HepG2 (cell line): ENCODE measurements around the gene ALDH3B2. TPM values are rescaled to one million over a fixed set of nuclear protein-coding genes. Genes with fewer than 3 reads are reported as not detected.

ENCODE experiments used
- ATAC-seq: fragments of 200-7000 bp; cut with Tn5 transposase; 3 replicates; pipeline ENCODE4 v1.9.1; 2020; ENCODE audit warnings: mild to moderate bottlenecking, moderate library complexity
- BruUV-seq: library from RNA; stranded (reverse); fragments of 400-500 nt; replicated peaks from 2 replicates; lab custom pipeline; 2021; lab: Mats Ljungman, UMichigan
- CTCF ChIA-PET: fragments of 300-600 bp; formaldehyde crosslinking; extraction: SDS; loops from one replicate; lab custom pipeline; 2021; ENCODE audit warnings: low total read pairs, inconsistent platforms, low intra/inter-chr PET ratio; lab: Yijun Ruan, JAX
- POLR2A ChIA-PET: fragments of 350-600 bp; sonication (Branson Sonifier 250); formaldehyde crosslinking; loops from one replicate; lab custom pipeline; 2020; ENCODE audit warnings: antibody characterized with exemption, inconsistent platforms; lab: Yijun Ruan, JAX
- DNase-seq: peaks from one replicate; pipeline ENCODE4 v3.0.0-alpha.2; 2015; ENCODE audit warnings: low spot score
- FAIRE-seq: peaks from 3 replicates; lab custom pipeline; 2011; peaks lifted over from hg19 to GRCh38; lab: Jason Lieb, UNC
- H2AFZ ChIP-seq: one replicate; pipeline ENCODE4 v1.6.1; 2011; ENCODE audit warnings: low read length, inconsistent platforms
- H3K27ac ChIP-seq: fragments of 300-600 bp; 3 replicates; pipeline ENCODE4 v1.8.0; 2011; ENCODE audit warnings: mixed run types, mild to moderate bottlenecking, mixed read lengths, low read length, inconsistent platforms; ENCODE audit not compliant: insufficient read depth; ENCODE audit errors: extremely low read length
- H3K27me3 ChIP-seq, 2 experiments: fragments of 200-600 bp in 1 of 2; 2 replicates in 1 of 2; 3 replicates in 1 of 2; pipeline versions ENCODE4 v1.6.0 to v1.8.0; 2011; ENCODE audit warnings: low read length in 2 of 2, mild to moderate bottlenecking in 2 of 2, moderate library complexity in 2 of 2, inconsistent platforms in 1 of 2; ENCODE audit not compliant: insufficient read depth in 2 of 2, control insufficient read depth in 1 of 2
- H3K36me3 ChIP-seq, 2 experiments: fragments of 200-600 bp in 1 of 2; replicated peaks in 1 of 2; 2 replicates in 1 of 2; 3 replicates in 1 of 2; pipeline versions ENCODE4 v1.5.1 to v1.8.0; 2011; ENCODE audit warnings: low read length in 2 of 2, inconsistent platforms in 1 of 2; ENCODE audit not compliant: insufficient read depth in 2 of 2, control insufficient read depth in 1 of 2
- H3K4me1 ChIP-seq: 2 replicates; pipeline ENCODE4 v1.5.1; 2012; ENCODE audit warnings: low read length, inconsistent platforms; ENCODE audit not compliant: insufficient read depth
- H3K4me2 ChIP-seq: 2 replicates; pipeline ENCODE4 v1.6.0; 2011; ENCODE audit warnings: low read depth, low read length, inconsistent platforms
- H3K4me3 ChIP-seq, 3 experiments: fragments of 200-600 bp in 1 of 3; sonication (generic), shearing (Covaris generic) in 1 of 3; replicated peaks in 1 of 3; 2 replicates each; pipeline ENCODE4 v1.5.1; 2011 to 2016; ENCODE audit warnings: low read length in 3 of 3, inconsistent platforms in 2 of 3, low read depth in 2 of 3, mild to moderate bottlenecking in 2 of 3, control low read depth in 1 of 3, mixed read lengths in 1 of 3; ENCODE audit not compliant: insufficient read depth in 1 of 3
- H3K79me2 ChIP-seq: one replicate; pipeline ENCODE4 v1.6.1; 2011; ENCODE audit warnings: low read length, inconsistent platforms; ENCODE audit not compliant: insufficient read depth
- H3K9ac ChIP-seq: 2 replicates; pipeline ENCODE4 v1.6.0; 2011; ENCODE audit warnings: mild to moderate bottlenecking, low read depth, low read length, inconsistent platforms; ENCODE audit not compliant: insufficient read depth
- H3K9me3 ChIP-seq: 2 replicates; pipeline ENCODE4 v1.5.1; 2012; ENCODE audit warnings: mild to moderate bottlenecking, low read length
- H4K20me1 ChIP-seq: 2 replicates; pipeline ENCODE4 v1.6.0; 2011; ENCODE audit warnings: inconsistent platforms, mild to moderate bottlenecking, low read length, moderate library complexity; ENCODE audit not compliant: insufficient read depth
- CREM ChIP-seq, 2 experiments: sonication (generic) in 1 of 2; formaldehyde crosslinking in 1 of 2; IDR thresholded peaks; 2 replicates each; pipeline versions ENCODE4 v1.4.0 to v1.6.1; 2016 to 2020; ENCODE audit warnings: antibody characterized with exemption in 1 of 2, mild to moderate bottlenecking in 1 of 2, missing genetic modification reagents in 1 of 2
- NONO ChIP-seq, 2 experiments: fragments of 450-650 bp in 1 of 2; sonication (generic) in 1 of 2; formaldehyde crosslinking in 1 of 2; IDR thresholded peaks in 1 of 2; conservative IDR thresholded peaks in 1 of 2; 2 replicates each; pipeline versions ENCODE4 v1.6.1 to v1.8.0; 2017 to 2022; ENCODE audit warnings: mild to moderate bottlenecking in 1 of 2, missing genetic modification reagents in 1 of 2, moderate library complexity in 1 of 2
- ZNF768 ChIP-seq: sonication (generic); formaldehyde crosslinking; IDR thresholded peaks from 2 replicates; pipeline ENCODE4 v1.4.0; 2020; ENCODE audit warnings: missing genetic modification reagents
- ZSCAN21 ChIP-seq: sonication (generic); formaldehyde crosslinking; IDR thresholded peaks from 2 replicates; pipeline ENCODE4 v1.8.0; 2022; ENCODE audit warnings: mild to moderate bottlenecking, missing genetic modification reagents, moderate library complexity, borderline replicate concordance
- WGBS: methylation state at CpG from one replicate; pipeline ENCODE4 v1.1.6; 2017; ENCODE audit warnings: low lambda C conversion rate; 5-methylcytosine and 5-hydroxymethylcytosine counted together
- in situ Hi-C: cut with HindIII; loops from 2 replicates; pipeline ENCODE4 v1.10.0; 2017; ENCODE audit warnings: low pct_unique_long_range_greater_than_20kb; ENCODE audit not compliant: extremely low pct_ligation_motif_present
- intact Hi-C: fragments of 100-400 bp; cut with micrococcal nuclease; formaldehyde crosslinking; loops from one replicate; pipeline ENCODE4 v1.10.0; 2022; ENCODE audit not compliant: unreplicated experiment
- polyA plus RNA-seq, 8 experiments: library from polyadenylated mRNA; depleted of rRNA in 3 of 8; stranded (reverse) in 7 of 8; unstranded in 1 of 8; fragments of >200 nt; fragmentation: Illumina TruSeq in 4 of 8; extraction: Trizol in 4 of 8; gene quantifications; 2 replicates each; pipeline versions ENCODE4 v1.2.1 to v1.2.3, GENCODE V29; 2011 to 2016; ENCODE audit warnings: low read depth in 4 of 8, missing spikeins in 1 of 8, mixed read lengths in 1 of 8; ENCODE audit not compliant: insufficient read depth in 1 of 8
- total RNA-seq, 5 experiments: library from RNA; depleted of rRNA; stranded (reverse); fragments of >200 nt; fragmentation: Illumina TruSeq; extraction: Trizol; gene quantifications; 2 replicates each; pipeline ENCODE4 v1.2.3, GENCODE V29; 2016; ENCODE audit warnings: low read depth in 1 of 5

The ALDH3B2 gene
- total and polyA plus RNA-seq, 2 of the 13 experiments (the other 11 are each of a cell fraction or from before 2014, with no cell fraction given): not detected

- no peak for TF ChIP-seq ZSCAN21 (CRISPR knock-in tag)
Observed at GRCh38 chr11:67680696-67681470, 6.5 kb upstream of the ALDH3B2 start (continued).

GRCh38 chr11:67675058-67675747, 780 bp upstream of the ALDH3B2 start:
- TF ChIP-seq ZNF768: peak; percentile 66; the same call in 1 of the 2 replicates
- no peak for TF ChIP-seq CREM (IDR thresholded peaks at IDR 0.05)
- TF ChIP-seq CREM (CRISPR knock-in tag; IDR thresholded peaks at IDR 0.05): no peak
- TF ChIP-seq NONO (IDR thresholded peaks at IDR 0.05): no peak
- TF ChIP-seq NONO (CRISPR knock-in tag; conservative IDR thresholded peaks at IDR 0.05): no peak
- no peak overlapping the region for H3K27ac ChIP-seq
- no peak overlapping the region for H3K4me2 ChIP-seq
- H4K20me1 ChIP-seq: no peaks in the 10 kb centered on the region
- intact Hi-C loops: no loop called here
- H3K27me3 ChIP-seq: peaks cover 2 to 25% of the 10 kb centered on the region in 2 experiments; a peak in 3 of 5 replicates
- CTCF ChIA-PET: no interaction called here
- POLR2A ChIA-PET: no interaction called here
- H3K36me3 ChIP-seq: no peaks in the 10 kb centered on the region
- no peak overlapping the region for H3K9ac ChIP-seq
- ATAC-seq (no peak), FAIRE-seq (no peak), DNase-seq (no peak)
- H3K4me3 ChIP-seq: no peak overlapping the region
- H3K9me3 ChIP-seq: no peaks in the 10 kb centered on the region
- no TSS peak for BruUV-seq
- in situ Hi-C loops: no loop called here
- 36% methylated on average over 11 of the region's 12 CpGs for WGBS
- H2AFZ ChIP-seq: no peak overlapping the region
- no peaks in the 10 kb centered on the region for H3K79me2 ChIP-seq
- no peaks in the 10 kb centered on the region for H3K4me1 ChIP-seq
